ENCODE results near the gene SH3GL1. TPM values are rescaled to one million over a fixed set of nuclear protein-coding genes. Genes with fewer than 3 reads are reported as not detected.

SH3GL1 gene
- total RNA-seq, 3 donors from 2014 or later = 25.6 to 52.5 (median 33.8) TPM

- no peaks in the 10 kb centered on the region for H3K4me1 ChIP-seq
- peaks cover 26% of the 10 kb centered on the region for H3K36me3 ChIP-seq
- DNase-seq (ENCODE audit: low spot score in 2 of 2) = no peak
- TF ChIP-seq CTCF (IDR thresholded peaks at IDR 0.05) = no peak
- TF ChIP-seq POLR2AphosphoS5 (IDR thresholded peaks at IDR 0.05) = no peak
- no peak for TF ChIP-seq POLR2A (IDR thresholded peaks at IDR 0.05)
- H3K27ac ChIP-seq = no peak overlapping the region
- intact Hi-C loops (cut with DNase I; ENCODE audit: low total_unique reads) = no loop called here
- no peak overlapping the region for H3K4me3 ChIP-seq
- H3K9me3 ChIP-seq = no peaks in the 10 kb centered on the region
- no peaks in the 10 kb centered on the region for H3K27me3 ChIP-seq
Measured at GRCh38 chr19:4443966-4444764, 43.8 kb upstream of the SH3GL1 start.

- TF ChIP-seq CTCF (IDR thresholded peaks at IDR 0.05) (no peak), POLR2A (IDR thresholded peaks at IDR 0.05) (no peak), POLR2AphosphoS5 (IDR thresholded peaks at IDR 0.05) (no peak)
- H3K4me1 ChIP-seq = no peaks in the 10 kb centered on the region
- intact Hi-C loops (cut with DNase I; ENCODE audit: low total_unique reads) = no loop called here
- no peaks in the 10 kb centered on the region for H3K9me3 ChIP-seq
- H3K4me3 ChIP-seq = no peak overlapping the region
- no peak for DNase-seq (ENCODE audit: low spot score in 2 of 2)
- peaks cover 23% of the 10 kb centered on the region for H3K36me3 ChIP-seq
- no peak overlapping the region for H3K27ac ChIP-seq
- H3K27me3 ChIP-seq = no peaks in the 10 kb centered on the region
Measured at GRCh38 chr19:4443188-4443587, 42.8 kb upstream of the SH3GL1 start.

- DNase-seq (ENCODE audit: low spot score in 2 of 2) = no peak
- intact Hi-C loops (cut with DNase I; ENCODE audit: low total_unique reads) = no loop called here
- TF ChIP-seq POLR2AphosphoS5 (IDR thresholded peaks at IDR 0.05) (no peak), CTCF (IDR thresholded peaks at IDR 0.05) (no peak), POLR2A (IDR thresholded peaks at IDR 0.05) (no peak)
- H3K27ac ChIP-seq = no peak overlapping the region
- no peaks in the 10 kb centered on the region for H3K4me1 ChIP-seq
- H3K9me3 ChIP-seq = no peaks in the 10 kb centered on the region
- no peaks in the 10 kb centered on the region for H3K27me3 ChIP-seq
- H3K36me3 ChIP-seq = peaks cover 19% of the 10 kb centered on the region
- no peak overlapping the region for H3K4me3 ChIP-seq
Measured at GRCh38 chr19:4442819-4443146, 42.4 kb upstream of the SH3GL1 start.

GRCh38 chr19:4441994-4442818, 41.9 kb upstream of the SH3GL1 start:
- Histone ChIP-seq H3K36me3 (peaks cover 15% of the 10 kb centered on the region), H3K4me3 (no peak overlapping the region), H3K9me3 (no peaks in the 10 kb centered on the region), H3K4me1 (no peaks in the 10 kb centered on the region), H3K27ac (no peak overlapping the region), H3K27me3 (no peaks in the 10 kb centered on the region)
- intact Hi-C loops (cut with DNase I; ENCODE audit: low total_unique reads) = no loop called here
- TF ChIP-seq CTCF (IDR thresholded peaks at IDR 0.05) (no peak), POLR2A (IDR thresholded peaks at IDR 0.05) (no peak), POLR2AphosphoS5 (IDR thresholded peaks at IDR 0.05) (no peak)
- DNase-seq (ENCODE audit: low spot score in 2 of 2) = no peak

GRCh38 chr19:4439243-4439642, 38.9 kb upstream of the SH3GL1 start:
- no peak overlapping the region for H3K4me3 ChIP-seq
- DNase-seq (ENCODE audit: low spot score in 2 of 2) = no peak
- no peaks in the 10 kb centered on the region for H3K9me3 ChIP-seq
- no peaks in the 10 kb centered on the region for H3K27me3 ChIP-seq
- H3K36me3 ChIP-seq = no peaks in the 10 kb centered on the region
- intact Hi-C loops (cut with DNase I; ENCODE audit: low total_unique reads) = no loop called here
- no peak overlapping the region for H3K27ac ChIP-seq
- no peaks in the 10 kb centered on the region for H3K4me1 ChIP-seq
- TF ChIP-seq POLR2A (IDR thresholded peaks at IDR 0.05) = no peak
- no peak for TF ChIP-seq CTCF (IDR thresholded peaks at IDR 0.05)
- no peak for TF ChIP-seq POLR2AphosphoS5 (IDR thresholded peaks at IDR 0.05)

Measured in breast epithelium (tissue), 4 donors.